HG02981 (cell line): ENCODE data around the gene TBX1.

Experiments
- ATAC-seq: cut with Tn5 transposase; IDR thresholded peaks from one replicate; pipeline ENCODE4 v1.9.1; 2021; ENCODE audit warnings: mild to moderate bottlenecking, moderate library complexity; ENCODE audit not compliant: unreplicated experiment

TBX1 gene

DNA sequence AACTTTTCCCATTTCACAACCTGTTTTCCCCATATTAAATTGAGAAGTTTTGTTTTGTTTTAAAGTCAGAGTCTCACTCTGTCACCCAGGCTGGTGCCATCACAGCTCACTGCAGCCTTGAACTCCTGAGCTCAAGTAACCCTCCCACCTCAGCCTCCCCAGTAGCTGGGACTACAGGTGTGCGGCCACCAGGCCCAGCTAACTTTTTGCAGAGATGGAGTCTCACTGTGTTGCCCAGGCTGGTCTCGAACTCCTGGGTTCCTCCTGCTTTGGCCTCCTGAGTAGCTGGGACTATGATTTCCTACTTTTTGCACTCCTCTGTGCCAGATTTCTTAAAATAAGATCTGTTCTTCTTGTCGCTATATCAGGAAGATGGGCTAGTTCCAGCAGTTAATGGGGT, 49.2 kb downstream of the TBX1 start:
- ATAC-seq, result no peak

DNA sequence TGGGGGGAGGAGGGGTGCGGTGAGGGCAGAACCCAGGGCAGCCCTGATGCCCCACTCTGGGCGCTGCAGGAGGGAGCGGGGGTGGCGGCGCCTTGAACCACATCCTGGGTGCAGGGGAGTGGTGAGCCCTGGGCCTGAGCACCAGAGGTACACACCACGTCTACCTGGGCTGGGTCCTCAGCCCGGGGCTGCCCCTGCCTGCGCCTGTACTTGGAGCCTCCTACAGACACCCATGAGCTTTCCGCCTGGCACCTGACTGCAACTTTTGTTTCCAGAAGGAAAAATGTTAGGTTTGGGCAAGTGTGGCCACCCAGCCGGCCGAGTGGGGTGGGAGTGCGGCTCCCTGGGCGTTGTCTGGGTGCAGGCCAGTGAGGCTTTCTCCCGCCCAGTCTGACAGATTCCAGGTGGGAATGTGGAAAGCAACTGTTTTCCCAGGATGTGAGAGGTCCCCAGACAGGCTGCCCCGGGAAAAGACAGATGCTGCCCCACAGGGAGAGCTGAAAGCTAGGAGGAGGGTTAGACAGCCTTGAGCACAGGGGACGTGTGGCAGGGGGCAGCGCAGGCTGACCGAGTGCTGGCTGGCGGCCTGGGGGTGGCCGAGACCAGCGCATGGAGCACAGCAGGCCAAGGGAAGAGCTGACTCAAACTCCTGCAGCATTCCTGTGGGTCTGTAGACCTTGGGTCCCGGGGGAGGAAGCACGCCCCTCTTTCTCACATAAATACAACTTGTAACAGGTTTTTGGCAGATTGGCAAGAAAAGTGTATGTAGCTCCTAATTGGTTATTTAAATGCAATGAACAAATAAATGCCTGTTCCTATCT, 50.0 kb downstream of the TBX1 start:
- ATAC-seq, result no peak

DNA sequence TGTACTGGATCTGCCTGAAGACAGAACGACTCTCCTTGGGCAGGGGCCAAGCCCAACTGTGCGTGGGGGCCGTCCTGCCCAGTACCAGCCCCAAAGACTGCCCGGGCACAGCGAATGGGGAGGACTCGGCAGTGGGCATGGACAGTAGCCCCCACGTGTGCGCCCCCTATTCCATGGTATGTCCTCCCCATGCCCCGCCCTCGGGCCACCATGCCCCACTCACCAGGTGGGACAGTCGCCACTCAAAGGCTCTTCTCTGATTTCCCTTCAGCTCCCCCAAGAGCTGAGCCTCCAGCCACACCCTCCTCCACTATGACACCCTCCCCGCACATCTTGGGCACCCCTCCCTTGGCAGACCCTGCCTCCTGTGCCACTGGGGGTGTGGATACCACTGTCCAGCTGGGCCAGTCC, 50.6 kb downstream of the TBX1 start:
- ATAC-seq, result no peak

DNA sequence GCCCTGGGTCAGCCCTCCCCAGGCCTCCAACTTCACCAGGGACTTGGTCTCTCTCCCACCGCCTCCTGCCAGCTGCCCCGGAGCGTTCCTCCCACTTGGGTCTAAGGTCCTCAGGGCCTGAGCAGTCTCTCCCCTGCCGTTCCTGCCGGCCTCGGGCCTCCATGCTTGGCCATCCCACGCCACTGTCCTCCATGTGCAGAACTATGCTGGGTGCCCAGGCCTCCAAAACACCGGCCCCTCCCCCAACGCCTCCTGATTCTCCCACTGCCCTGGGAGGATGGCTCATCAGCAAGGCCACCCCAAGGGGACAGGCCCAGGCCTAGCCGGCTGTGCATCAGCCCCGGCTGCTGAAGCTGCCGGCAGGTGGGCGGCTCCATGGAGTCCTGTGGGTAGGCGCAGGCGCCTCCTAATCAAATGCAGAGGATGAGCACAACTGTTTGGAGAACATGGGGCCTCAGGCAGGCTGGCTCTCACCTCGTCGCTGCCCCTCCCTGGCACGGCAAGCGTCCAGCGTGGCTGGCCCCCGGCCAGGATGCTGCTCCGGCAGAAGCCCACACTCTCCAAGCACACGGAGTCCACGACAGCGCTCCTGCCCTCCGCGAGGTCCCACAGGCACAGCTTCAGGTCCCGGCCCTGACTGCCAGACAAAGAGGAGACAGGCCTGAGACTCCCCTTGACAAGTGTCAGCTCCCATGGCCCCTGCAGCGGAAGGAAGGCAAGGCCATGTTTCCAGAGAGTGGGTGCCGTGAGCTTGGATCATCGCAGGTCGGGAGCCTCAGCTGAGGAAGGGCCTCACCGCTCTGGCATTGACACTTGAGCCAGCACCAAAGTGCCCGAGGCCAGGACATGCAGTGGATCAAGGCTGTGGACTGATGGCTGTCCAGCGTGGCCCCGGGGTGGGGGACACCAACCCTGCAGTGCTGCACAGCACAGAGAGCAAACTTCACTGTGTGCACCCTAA, 51.5 kb downstream of the TBX1 start:
- no peak for ATAC-seq

DNA sequence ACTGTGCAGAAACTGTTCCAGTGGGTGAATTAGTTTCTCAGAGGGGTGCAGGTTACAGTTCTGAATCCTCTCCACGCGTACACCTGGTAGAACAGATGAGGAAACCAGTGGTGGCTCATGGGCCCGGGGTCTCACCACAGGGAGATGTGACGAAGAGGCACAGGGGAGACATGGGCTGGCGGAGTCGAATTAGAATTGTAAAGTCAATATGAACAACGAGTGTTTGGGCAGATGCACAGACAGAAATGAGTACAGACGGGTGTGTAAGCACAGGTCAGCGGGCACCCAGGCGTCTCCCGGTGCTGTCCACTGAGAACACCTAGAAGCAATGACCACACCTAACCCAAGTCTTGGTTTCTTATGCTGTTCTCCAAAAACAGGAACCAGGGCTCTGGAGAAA, 52.3 kb downstream of the TBX1 start:
- ATAC-seq, result no peak

DNA sequence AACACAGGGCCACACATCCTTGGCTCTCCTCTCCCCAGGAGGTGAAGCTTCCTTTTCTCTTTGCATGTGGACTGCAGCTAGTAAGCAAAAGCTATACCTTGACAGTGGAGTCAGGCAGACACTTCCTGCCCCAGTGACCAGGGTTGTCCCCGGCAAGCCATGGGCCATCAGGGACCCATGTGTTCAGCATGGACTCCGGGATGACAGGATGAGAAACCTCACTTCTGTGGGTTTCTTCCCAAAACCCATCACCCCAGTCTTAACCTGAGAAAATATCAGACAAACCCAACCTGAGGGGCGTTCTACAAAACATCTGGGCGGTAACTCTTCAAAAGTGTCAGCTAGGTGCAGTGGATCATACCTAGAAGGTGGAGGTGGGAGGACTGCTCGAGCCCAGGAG, 53.9 kb downstream of the TBX1 start:
- ATAC-seq, result no peak

DNA sequence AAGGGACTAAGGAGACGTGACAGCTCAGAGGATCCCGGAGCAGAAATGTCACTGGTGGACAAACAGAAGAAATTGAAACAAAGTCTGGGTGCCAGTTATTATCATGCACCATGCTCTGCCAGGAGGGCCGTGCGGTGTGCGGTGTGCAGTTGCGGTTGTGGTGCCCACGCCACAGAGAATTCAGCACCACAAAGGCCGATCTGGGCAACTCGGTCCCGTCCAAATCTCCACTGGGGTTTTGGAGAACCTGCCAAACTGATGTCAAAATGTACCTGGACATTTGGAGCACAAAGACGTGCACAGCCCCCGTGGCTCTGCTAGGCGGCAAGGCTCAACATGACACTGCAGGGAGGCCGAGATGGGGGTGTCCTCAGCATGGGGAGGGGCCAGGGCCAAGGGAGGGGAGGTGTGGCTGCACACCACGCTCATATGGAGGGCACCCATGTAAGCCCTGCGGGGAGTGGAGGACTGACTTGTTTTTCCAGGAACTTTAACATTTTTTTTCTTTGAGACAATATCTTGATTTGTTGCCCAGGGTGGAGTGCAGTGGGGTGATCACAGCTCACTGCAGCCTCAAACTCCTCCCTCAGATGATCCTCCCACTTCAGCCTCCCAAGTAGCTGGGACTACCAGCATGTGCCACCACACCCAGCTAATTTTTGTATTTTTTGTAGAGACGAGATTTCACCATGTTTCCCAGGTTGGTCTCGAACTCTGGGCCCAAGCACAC, 54.7 kb downstream of the TBX1 start:
- ATAC-seq, result no peak

DNA sequence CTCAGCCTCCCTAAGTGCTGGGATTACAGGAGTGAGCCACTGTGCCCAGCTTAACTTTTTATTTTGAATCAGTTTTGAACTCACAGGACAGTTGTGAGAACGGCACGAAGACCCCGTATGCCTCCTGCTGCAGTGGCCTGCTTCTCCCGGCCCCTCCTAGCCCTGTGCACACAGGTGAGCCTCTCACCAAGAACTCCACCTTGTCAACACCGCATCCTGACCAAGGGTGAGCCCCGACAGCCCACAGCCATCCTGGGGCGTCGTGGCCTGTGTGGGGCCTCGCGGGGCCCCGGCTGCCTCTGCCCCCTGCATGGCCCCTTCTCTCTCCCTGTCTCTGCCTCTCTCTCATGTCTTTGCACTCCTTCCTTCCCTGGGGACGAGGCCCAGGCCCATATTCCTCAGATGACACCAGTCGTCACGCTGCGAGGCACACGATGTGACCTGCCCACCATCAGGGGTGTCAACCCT, 55.3 kb downstream of the TBX1 start:
- ATAC-seq, result no peak

DNA sequence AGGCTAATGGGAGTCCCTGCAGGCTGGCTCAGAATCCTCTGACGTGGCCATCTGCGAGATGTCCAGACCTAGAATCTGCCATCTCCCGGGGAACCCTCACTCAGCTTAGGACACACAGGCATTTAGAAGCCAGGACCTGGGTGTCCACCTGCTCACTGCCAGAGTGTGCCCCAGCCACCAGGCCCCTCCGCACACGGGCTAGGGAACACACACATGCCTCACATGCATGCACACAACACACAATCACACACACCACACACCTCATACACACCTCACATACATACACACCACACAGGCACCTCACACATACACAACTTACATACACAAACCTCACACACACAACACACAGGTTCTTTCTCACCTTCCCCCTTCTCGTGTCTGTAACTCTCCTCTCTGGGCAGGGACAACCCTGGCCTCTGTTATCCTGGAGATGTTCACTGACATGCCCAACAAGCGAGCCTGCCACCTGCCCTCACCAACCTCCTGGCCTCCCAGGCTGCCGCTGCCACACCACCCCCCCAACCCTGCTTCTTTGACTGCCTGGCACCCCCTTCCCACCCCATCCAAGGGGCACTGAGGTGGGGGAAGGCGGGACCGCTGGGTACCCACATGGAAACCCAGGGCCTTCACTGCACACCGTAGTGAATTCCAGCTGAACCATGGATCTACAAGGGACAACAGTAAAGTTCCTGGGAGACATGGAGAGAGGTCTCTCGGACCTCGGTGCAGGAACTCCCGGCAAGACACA, 56.0 kb downstream of the TBX1 start:
- no peak for ATAC-seq
